Central memory CD4-positive, alpha-beta T cell (primary cell): ENCODE data around the gene TYK2.
"Not testable (repeated sequence)": the region's sequence is repeated elsewhere in the genome, so short reads cannot be mapped to it uniquely, and the experiment has no call there.

Experiments
- DNase-seq: peaks from one replicate; pipeline ENCODE4 v3.0.0; 2022
- total RNA-seq, 3 experiments: gene quantifications; one replicate each; lab custom pipeline; 2026; lab: John Stamatoyannopoulos, UW

The TYK2 gene
- 154 to 256 (median 175) reads per million in 3 experiments for total RNA-seq

DNA sequence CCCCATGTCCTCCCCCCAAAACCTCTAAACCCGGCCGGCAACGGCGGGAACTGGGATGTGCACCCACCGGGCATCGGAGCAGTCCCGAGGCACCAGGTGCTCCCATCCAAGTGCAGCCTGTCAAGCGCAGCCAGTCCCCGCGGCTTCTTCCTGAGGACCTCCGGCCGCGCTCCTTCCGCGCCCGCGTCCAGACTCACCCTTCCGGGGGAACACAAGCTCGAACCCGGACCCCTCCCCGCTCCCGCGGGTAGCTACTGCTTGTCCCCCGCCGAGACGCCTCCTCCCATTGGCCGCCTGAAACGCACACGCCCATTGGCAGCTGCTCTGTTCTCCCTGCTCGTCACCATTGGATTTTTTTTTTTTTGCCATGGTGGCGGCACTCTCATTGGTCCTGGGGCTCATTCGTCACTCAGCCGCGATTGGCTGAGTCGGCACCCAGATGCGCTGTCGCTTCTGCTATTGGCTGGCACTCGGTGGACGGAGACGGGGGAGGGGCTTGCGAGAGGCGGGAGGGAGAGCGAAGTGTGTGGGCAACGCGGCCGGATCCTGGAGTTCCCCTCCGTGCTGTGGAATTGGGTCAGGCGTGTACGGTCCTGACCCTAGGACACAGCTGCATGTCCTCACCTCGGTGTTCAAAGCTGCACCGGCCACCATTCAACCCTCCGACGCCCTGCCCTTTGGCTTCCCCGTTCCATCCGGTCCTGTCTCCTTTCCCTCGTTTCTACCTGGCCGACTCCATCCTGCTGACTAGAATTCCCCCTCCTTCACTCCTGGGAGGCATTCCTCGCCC lies at the start of gene TYK2:
TSS of gene TYK2 (minus strand) at position 260 of the 790 bp plus-strand sequence. CDS start 2,166 bp downstream, outside the sequence.
- peak; percentile 97 for DNase-seq

- no peak for DNase-seq
Observed at GRCh38 chr19:10428996-10429381, 48.6 kb upstream of the TYK2 start.

DNA sequence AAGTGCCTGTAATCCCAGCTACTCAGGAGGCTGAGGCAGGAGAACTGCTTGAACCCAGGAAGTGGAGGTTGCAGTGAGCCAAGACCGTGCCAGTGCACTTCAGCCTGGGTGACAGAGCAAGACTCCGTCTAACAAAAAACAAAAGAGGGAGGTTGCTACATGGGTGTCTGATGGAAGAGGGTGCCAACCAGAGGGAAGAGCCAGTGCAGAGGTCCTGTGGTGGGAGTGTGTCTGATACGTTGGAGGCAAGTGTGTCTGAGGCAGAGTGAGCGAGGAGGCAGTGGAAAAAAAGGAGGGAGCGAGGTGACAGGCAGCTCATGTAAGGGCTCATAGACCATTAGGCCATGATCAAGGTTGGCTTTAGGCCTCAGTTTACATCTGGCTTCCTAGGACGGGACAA lies 46.8 kb upstream of the TYK2 start:
- no peak for DNase-seq

DNA sequence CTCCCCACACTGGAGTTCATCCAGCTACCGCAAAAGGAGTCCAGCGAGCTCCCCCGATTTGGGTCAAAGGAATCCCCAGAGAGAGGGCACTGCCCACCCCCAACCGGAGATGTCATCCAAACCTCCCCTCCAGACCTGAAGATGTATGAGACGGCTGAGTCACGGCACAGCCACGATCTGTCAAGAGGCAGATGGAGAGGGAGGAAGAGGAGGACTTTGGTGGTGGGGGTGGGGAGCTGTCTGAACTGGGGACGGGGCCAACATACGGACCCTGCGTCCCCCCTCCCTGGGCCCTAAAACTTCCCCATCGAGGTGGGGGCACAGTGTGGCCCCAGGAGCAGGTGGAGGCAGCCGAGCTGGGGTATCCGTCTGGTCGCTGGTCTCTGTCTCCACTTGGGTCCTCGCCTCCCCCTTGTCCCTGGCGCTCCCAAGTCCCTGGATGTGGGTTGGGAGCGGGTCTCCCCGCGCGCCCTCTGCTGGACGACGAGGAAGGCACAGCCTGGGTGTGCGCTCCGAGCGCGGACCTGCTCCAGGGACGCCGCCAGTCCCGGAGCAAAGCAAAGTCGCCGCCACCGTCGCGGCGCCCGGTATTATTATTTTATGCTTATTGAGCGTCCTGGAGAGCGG lies 43.8 kb upstream of the TYK2 start:
- peak; percentile 53 for DNase-seq

GRCh38 chr19:10422846-10423245 lies 42.5 kb upstream of the TYK2 start:
- DNase-seq, result no peak

DNA sequence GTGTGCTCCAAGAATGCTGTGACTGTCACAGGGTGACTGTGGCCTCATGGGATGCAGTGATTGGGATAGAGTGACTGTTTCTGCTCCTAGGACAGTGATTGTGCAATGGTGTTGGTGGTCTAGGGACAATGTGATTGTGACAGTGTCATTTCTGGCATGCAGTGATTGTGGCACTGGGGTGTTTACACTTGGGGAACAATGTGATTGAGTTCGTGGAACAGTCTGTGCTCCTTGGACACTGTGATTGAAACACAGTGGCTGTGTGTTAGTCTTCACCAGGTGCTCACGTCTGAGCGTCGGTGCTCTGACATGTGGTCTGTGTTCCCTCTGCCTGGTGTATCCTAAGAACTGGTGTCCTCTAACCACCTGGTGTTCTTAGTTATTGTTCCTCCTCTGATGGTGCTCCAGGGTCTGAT lies 41.7 kb upstream of the TYK2 start:
- DNase-seq, result no peak

GRCh38 chr19:10421240-10422045 lies 41.1 kb upstream of the TYK2 start:
- no peak for DNase-seq

GRCh38 chr19:10420444-10421239 lies 40.3 kb upstream of the TYK2 start, which contains the start of gene PDE4A:
Gene PDE4A, plus strand, starts transcription at chr19:10420538. Its CDS starts 227 bp downstream, at chr19:10420765.
- peak; percentile 55 for DNase-seq

DNA sequence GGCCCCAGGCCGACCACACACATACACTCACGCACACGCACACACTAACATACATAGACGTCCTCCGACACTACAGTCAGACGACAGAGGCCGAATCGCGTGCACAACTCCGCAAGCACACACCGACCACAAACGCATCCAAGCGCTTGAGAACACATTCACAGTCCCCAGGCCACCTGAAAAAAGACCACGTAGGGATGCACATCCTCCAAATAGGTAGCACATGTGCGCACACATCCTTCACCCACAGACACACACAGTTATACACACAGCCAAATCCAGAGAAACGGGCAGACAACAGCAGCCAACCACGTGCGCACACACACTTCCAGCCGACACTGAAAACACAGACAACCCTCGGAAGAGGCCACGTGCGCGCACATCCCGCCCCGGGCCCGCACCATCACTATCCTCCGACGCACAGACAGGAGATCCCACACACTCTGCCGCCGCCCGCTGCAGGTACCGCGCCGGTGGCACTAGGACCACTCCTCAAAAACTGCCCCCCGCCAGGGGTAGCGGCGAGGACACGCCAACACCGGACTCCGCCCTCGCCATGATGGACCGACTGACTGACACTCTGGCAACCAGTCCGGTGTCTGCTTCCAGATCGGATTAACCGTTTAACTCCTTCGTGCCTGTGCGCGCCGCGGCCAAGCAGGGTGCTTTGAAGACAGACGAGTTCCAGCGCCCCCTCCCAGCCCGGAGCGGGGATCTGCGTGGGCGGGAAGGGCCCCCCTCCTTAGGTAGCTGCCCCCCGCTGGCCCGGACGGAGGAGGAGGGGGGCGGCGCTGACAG lies 39.5 kb upstream of the TYK2 start:
- DNase-seq, result peak; percentile 58

DNA sequence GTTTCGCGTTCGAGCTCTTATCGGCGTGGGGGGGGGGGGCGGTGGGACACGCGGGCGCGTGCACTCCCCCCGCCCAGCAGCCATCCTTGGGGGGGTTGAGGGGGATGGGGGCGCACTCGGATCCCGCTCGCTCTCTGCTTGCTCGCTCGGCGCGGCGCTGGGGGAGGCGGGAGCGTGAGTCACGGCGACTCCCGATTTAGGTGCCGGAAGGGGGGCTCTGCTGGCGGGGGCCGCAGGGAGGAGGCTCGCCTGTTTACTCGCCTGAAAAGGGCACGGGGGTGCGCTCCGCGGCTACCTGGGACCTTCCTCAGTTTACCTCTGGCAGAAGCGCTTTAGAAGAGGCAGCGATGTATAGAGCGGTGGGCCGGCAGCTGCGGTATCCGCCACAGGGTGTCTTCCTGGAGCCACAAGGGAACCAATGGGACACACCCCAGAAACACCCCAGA lies 38.9 kb upstream of the TYK2 start:
- no peak for DNase-seq

DNA sequence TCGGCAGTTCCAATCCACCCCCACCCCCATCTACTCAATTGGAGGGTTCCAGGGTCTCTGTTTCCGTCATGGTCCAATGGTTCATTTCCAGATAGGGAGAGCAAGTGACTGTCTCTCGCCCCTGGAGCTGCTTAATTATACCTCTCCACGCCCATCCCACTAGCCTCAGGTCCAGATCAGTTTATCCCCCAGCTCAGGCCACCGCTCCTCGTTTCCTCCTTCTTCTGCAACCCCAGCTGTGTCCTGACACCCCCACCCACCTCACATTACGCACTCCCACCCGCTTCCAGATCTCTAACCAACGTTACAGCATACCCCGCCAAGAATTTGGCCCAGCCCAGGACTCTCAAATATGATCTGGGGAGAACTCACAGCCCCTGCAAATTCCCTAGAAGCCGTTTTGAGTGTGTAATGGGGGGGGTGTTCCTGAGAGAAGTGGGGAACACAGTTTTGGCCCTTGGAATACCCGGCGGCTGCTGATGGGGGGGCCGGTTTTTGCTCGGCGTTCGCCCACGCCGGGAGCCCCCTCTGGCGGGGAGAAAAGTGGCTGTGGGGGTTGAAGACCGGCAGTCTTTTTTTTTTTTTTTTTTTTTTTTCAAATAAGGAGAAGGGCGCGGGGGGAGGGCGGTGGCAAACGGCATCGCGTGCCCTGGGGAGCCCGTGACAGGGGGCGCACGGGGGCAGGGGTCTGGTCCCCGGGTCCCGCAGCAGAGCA lies 38.3 kb upstream of the TYK2 start:
- no peak for DNase-seq

DNA sequence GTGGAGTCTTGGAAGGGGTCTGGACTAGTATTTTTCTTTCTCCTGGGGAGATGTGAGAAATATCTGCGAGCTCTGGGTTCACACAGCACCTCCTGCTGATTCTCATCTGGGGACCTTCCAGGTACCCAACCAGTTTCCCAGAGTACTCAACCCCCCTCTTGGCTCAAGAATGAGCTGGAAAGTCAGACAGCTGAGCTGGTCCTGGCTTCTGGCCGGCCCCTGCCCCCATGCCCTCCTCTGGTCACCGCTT lies 37.8 kb upstream of the TYK2 start:
- no peak for DNase-seq

DNA sequence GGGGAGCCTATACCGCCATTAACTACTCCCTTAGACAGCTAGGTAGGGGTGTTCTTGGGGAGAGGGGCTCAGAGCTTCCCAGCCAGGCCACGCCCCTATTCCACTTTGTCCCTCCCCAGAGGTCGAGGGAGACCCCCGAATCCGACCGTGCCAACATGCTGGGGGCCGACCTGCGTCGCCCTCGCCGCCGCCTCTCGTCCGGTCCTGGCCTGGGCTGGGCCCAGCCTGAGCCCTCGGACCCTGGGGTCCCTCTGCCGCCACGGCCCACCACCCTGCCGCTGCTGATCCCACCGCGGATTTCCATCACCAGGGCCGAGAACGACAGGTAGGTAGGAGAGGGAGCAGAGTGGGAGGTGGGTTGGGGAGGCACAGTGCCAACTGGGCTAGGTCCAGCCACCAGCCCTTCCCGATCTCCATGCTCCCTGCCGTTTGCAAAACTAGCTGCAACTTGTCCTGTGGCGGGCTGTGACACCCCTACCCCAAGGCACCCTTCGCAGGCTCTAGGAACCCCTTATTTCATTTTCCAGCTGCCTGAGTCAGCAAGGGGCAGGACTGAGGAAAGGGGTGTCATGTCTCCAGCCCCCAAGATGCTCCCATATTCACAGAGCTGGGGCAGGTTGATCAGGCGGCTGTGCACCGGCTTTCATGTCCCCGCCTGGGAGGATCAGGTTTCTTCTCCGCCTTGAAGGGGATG lies 37.3 kb upstream of the TYK2 start:
- DNase-seq, result no peak

DNA sequence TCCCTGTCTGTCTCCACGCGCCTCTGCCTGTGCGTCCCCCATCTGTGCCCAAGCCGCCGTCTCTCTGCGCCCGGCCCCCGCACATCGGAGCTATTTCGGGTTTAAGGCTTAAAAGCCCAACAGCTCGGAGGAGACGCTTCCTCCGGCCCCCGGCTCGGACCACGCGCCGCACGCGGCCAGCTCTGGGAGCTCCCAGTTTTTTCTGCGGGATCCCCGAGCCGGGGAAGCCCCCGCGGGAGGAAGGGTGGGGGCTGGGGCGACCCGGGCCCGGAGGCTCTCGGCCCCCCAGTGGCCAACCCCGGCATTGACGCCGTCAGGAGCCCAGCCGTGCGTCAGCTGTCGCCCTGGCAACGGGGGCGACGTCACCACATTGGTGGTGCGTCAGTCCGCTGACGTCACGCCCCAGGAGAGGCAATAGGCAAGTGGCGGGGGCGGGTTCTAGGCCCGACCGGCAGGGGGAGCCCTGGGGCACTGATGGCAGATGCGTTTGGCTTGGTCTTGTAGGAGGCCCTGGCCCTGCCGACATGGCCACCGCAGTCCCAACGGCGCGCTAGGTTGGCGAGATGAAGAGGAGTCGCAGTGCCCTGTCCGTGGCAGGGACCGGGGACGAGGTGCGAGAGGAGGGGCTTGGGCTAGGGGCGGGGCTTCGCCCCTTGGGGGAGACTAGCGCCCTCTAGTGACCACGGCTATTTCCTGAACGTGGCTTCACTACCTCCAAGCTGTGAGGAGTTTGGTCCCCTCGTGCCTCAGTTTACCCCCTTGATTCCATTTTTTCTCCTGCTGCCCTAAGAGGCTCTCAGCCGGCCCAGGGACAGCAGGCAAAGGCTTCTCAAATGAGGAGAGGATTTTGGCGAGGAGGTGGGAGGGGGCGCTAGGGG lies 36.2 kb upstream of the TYK2 start:
- DNase-seq, result peak; percentile 98

- no peak for DNase-seq
Observed at GRCh38 chr19:10416083-10416379, 35.7 kb upstream of the TYK2 start.

- DNase-seq, result no peak
Observed at GRCh38 chr19:10412257-10412977, 32.0 kb upstream of the TYK2 start.

DNA sequence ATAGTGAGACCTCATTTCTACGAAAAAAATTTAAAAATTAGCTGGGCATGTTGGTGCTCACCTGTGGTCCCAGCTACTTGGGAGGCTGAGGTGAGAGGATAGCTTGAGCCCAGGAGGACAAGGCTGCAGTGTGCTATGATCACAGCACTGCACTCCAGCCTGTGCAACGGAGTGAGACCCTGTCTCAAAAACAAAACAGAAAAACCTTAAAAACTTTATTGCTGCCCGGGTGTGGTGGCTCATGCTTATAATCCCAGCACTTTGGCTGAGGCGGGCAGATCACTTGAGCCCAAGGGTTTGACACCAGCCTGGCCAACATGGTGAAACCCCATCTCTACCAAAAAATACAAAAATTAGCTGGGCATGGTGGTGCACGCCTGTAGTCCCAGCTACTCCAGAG lies 30.9 kb upstream of the TYK2 start:
- not testable (repeated sequence) for DNase-seq

- peak; percentile 65 for DNase-seq
Observed at GRCh38 chr19:10408511-10409283, 28.3 kb upstream of the TYK2 start.
